ENCODE data around the gene RAB3IL1. TPM values are rescaled to one million over a fixed set of nuclear protein-coding genes. Genes with fewer than 3 reads are reported as not detected.

Gene RAB3IL1
- total RNA-seq, 1 donor from 2014 or later: 9.5 TPM

DNA sequence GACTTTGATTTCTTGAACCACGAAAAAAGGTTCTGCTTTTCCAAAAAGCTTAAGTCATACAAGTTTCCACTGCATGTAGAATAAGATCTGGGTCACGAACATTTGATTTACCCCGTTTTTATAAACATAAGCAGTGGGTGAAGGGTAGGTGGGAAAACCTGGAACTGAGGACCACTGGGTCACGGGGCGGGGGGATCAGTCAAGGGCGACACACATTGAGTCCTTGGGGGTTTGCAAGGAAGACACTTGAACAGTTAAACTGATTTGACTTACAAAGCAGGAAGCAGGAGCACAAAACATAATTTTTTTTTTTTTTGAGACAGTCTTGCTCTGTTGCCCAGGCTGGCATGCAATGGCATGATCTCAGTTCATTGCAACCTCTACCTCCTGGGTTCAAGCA is 36.9 kb downstream of the RAB3IL1 start:
- TF ChIP-seq CTCF (IDR thresholded peaks at IDR 0.05; ENCODE audit: borderline replicate concordance): no peak
- H3K36me3 ChIP-seq: peaks cover 45% of the 10 kb centered on the region

DNA sequence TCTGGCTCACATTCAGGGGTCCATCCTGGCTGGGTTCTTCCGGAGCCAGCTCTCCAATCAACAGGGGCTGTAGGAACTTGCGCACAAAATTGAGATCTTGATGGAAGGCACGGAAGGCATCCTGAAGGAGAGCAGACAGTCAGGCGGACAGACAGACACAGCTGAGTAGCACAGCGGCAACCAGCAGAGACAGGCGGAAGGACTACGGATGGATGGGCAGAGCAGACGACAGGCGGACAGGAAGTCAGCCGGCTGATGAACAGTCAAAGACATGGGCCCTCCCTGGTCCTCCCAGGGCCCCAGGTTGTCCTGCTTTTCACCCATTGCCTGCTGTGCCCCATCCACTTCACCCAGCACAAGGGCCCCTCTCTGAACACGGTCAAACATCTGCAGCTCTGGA is 37.3 kb downstream of the RAB3IL1 start:
- peaks cover 47% of the 10 kb centered on the region for H3K36me3 ChIP-seq

More for the DNA sequence above, 36.9 kb downstream of the RAB3IL1 start:
- H3K27ac ChIP-seq (replicated peaks): peak overlapping the region; percentile 79
- no peak overlapping the region for H3K4me3 ChIP-seq
- no peak for DNase-seq
- H3K27me3 ChIP-seq (ENCODE audit: low read depth): no peaks in the 10 kb centered on the region
- H3K9me3 ChIP-seq (replicated peaks): no peaks in the 10 kb centered on the region
- intact Hi-C loops (cut with micrococcal nuclease): no loop called here
- H3K4me1 ChIP-seq: peaks cover 97% of the 10 kb centered on the region

GRCh38 chr11:61879152-61879551 is 38.2 kb downstream of the RAB3IL1 start:
- no peaks in the 10 kb centered on the region for H3K27me3 ChIP-seq (ENCODE audit: low read depth)
- DNase-seq: no peak
- H3K27ac ChIP-seq (replicated peaks): no peak overlapping the region
- intact Hi-C loops (cut with micrococcal nuclease): no loop called here
- no peak for TF ChIP-seq CTCF (IDR thresholded peaks at IDR 0.05; ENCODE audit: borderline replicate concordance)
- peaks cover 47% of the 10 kb centered on the region for H3K36me3 ChIP-seq
- no peak overlapping the region for H3K4me3 ChIP-seq
- H3K9me3 ChIP-seq (replicated peaks): no peaks in the 10 kb centered on the region
- peaks cover 97% of the 10 kb centered on the region for H3K4me1 ChIP-seq

More for the DNA sequence above, 37.3 kb downstream of the RAB3IL1 start:
- Histone ChIP-seq H3K4me1 (peaks cover 97% of the 10 kb centered on the region), H3K9me3 (replicated peaks) (no peaks in the 10 kb centered on the region), H3K27ac (replicated peaks) (peak overlapping the region; percentile 79), H3K27me3 (ENCODE audit: low read depth) (no peaks in the 10 kb centered on the region), H3K4me3 (no peak overlapping the region)
- no peak for DNase-seq
- intact Hi-C loops (cut with micrococcal nuclease): no loop called here
- TF ChIP-seq CTCF (IDR thresholded peaks at IDR 0.05; ENCODE audit: borderline replicate concordance): no peak

DNA sequence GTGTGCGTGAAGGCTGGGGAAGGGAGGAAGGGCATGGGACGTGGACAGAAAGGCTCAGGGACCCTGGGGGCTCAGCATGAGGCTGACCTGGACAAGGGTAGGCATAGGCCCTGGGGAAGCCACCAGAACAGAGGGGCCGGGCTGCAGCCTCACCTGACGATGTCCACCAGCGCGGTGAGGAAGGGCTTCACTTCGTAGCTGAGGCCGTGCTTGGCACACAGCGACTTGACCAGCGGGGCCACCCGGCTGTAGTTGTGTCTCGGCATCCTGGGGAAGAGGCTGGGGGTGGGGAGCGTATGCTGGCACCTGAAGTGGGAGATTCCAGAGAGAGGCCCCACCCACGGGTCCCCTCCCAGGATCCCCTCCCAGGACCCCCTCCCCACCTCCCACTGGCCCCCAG is 41.7 kb downstream of the RAB3IL1 start:
- Histone ChIP-seq H3K27me3 (ENCODE audit: low read depth) (no peaks in the 10 kb centered on the region), H3K4me3 (no peak overlapping the region), H3K27ac (replicated peaks) (peak overlapping the region; percentile 89), H3K9me3 (replicated peaks) (no peaks in the 10 kb centered on the region), H3K36me3 (peaks cover 55% of the 10 kb centered on the region), H3K4me1 (peaks cover 89% of the 10 kb centered on the region)
- no peak for DNase-seq
- TF ChIP-seq CTCF (IDR thresholded peaks at IDR 0.05; ENCODE audit: borderline replicate concordance): no peak
- intact Hi-C loops (cut with micrococcal nuclease): no loop called here

- H3K4me3 ChIP-seq: no peak overlapping the region
- H3K27ac ChIP-seq (replicated peaks): peak overlapping the region; percentile 89
- DNase-seq: no peak
- no peak for TF ChIP-seq CTCF (IDR thresholded peaks at IDR 0.05; ENCODE audit: borderline replicate concordance)
- intact Hi-C loops (cut with micrococcal nuclease): no loop called here
- H3K36me3 ChIP-seq: peaks cover 54% of the 10 kb centered on the region
- peaks cover 89% of the 10 kb centered on the region for H3K4me1 ChIP-seq
- H3K9me3 ChIP-seq (replicated peaks): no peaks in the 10 kb centered on the region
- no peaks in the 10 kb centered on the region for H3K27me3 ChIP-seq (ENCODE audit: low read depth)
Observed at GRCh38 chr11:61874853-61875252, 42.5 kb downstream of the RAB3IL1 start.

All from left ventricle myocardium inferior (tissue), 1 donor.